HepG2 (cell line): ENCODE data around the gene POC1A. TPM values are rescaled to one million over a fixed set of nuclear protein-coding genes. Genes with fewer than 3 reads are reported as not detected.
"Not testable (repeated sequence)": the region's sequence is repeated elsewhere in the genome, so short reads cannot be mapped to it uniquely, and the experiment has no call there.

ENCODE experiments used
- CEBPG ChIP-seq: IDR thresholded peaks from 2 replicates; pipeline ENCODE4 v1.6.1; 2016
- FOXP1 ChIP-seq, 2 experiments: fragments of 450-650 bp in 1 of 2; IDR thresholded peaks; 2 replicates each; pipeline ENCODE4 v1.6.1; 2017 to 2018; ENCODE audit warnings: antibody characterized with exemption in 1 of 2
- GFI1 ChIP-seq: sonication (generic); formaldehyde crosslinking; IDR thresholded peaks from 2 replicates; pipeline ENCODE4 v1.5.0; 2020; ENCODE audit warnings: missing genetic modification reagents, mild to moderate bottlenecking, borderline replicate concordance
- HMGXB4 ChIP-seq, 2 experiments: sonication (generic) in 1 of 2; formaldehyde crosslinking in 1 of 2; IDR thresholded peaks; 2 replicates each; pipeline versions ENCODE4 v1.4.0 to v1.6.1; 2018 to 2020; ENCODE audit warnings: missing genetic modification reagents in 2 of 2, borderline replicate concordance in 1 of 2, low read depth in 1 of 2, mild to moderate bottlenecking in 1 of 2, missing biosample characterization in 1 of 2
- HNF1B ChIP-seq: sonication (generic); formaldehyde crosslinking; IDR thresholded peaks from 2 replicates; pipeline ENCODE4 v1.5.1; 2020; ENCODE audit warnings: mild to moderate bottlenecking, moderate library complexity, missing genetic modification reagents
- PATZ1 ChIP-seq: sonication (generic); formaldehyde crosslinking; IDR thresholded peaks from 2 replicates; pipeline ENCODE4 v1.4.0; 2020; ENCODE audit warnings: missing genetic modification reagents
- PAXIP1 ChIP-seq: sonication (generic); formaldehyde crosslinking; conservative IDR thresholded peaks from 2 replicates; pipeline ENCODE4 v1.4.0; 2020; ENCODE audit warnings: mild to moderate bottlenecking, missing genetic modification reagents, moderate library complexity
- RCOR2 ChIP-seq: IDR thresholded peaks from 2 replicates; pipeline ENCODE4 v1.6.1; 2016; ENCODE audit warnings: missing biosample characterization, missing genetic modification reagents
- TFE3 ChIP-seq: IDR thresholded peaks from 2 replicates; pipeline ENCODE4 v1.6.1; 2016
- ZMYM3 ChIP-seq: sonication (generic); formaldehyde crosslinking; IDR thresholded peaks from 2 replicates; pipeline ENCODE4 v1.5.1; 2020; ENCODE audit warnings: mild to moderate bottlenecking, missing genetic modification reagents
- ZNF710 ChIP-seq: sonication (generic); formaldehyde crosslinking; IDR thresholded peaks from 2 replicates; pipeline ENCODE4 v1.5.0; 2020; ENCODE audit warnings: mild to moderate bottlenecking, missing genetic modification reagents, borderline replicate concordance
- ZSCAN30 ChIP-seq: sonication (generic); formaldehyde crosslinking; IDR thresholded peaks from 2 replicates; pipeline ENCODE4 v1.5.0; 2020; ENCODE audit warnings: mild to moderate bottlenecking, missing genetic modification reagents
- polyA plus RNA-seq, 8 experiments: library from polyadenylated mRNA; depleted of rRNA in 3 of 8; stranded (reverse) in 7 of 8; unstranded in 1 of 8; fragments of >200 nt; fragmentation: Illumina TruSeq in 4 of 8; extraction: Trizol in 4 of 8; gene quantifications; 2 replicates each; pipeline versions ENCODE4 v1.2.1 to v1.2.3, GENCODE V29; 2011 to 2016; ENCODE audit warnings: low read depth in 4 of 8, missing spikeins in 1 of 8, mixed read lengths in 1 of 8; ENCODE audit not compliant: insufficient read depth in 1 of 8
- total RNA-seq, 5 experiments: library from RNA; depleted of rRNA; stranded (reverse); fragments of >200 nt; fragmentation: Illumina TruSeq; extraction: Trizol; gene quantifications; 2 replicates each; pipeline ENCODE4 v1.2.3, GENCODE V29; 2016; ENCODE audit warnings: low read depth in 1 of 5

Gene POC1A
- total and polyA plus RNA-seq, 2 of the 13 experiments (the other 11 are each of a cell fraction or from before 2014, with no cell fraction given), result 14.6 to 20.0 TPM

- 0 out of 4 replicates have a peak, but pooled peaks of 1 of the 2 experiments have one; percentile 30 for TF ChIP-seq HMGXB4 (CRISPR knock-in tag; IDR thresholded peaks at IDR 0.05; ENCODE audit: borderline replicate concordance in 1 of 2, low read depth in 1 of 2)
- TF ChIP-seq HNF1B (CRISPR knock-in tag), result peak; percentile 41; the same call in 1 of the 2 replicates
- TF ChIP-seq ZNF710, result 0 out of 2 replicates have a peak, but pooled peaks have one; percentile 34
- TF ChIP-seq CEBPG (CRISPR knock-in tag), result peak; percentile 50
- peak; percentile 94 for TF ChIP-seq GFI1 (CRISPR knock-in tag)
- TF ChIP-seq ZMYM3 (CRISPR knock-in tag), result peak; percentile 65
- peak; percentile 72; the same call in 1 of the 2 replicates for TF ChIP-seq RCOR2 (CRISPR knock-in tag)
- TF ChIP-seq PAXIP1, result peak; percentile 63; the same call in 1 of the 2 replicates
- not testable (repeated sequence) for TF ChIP-seq FOXP1 (IDR thresholded peaks at IDR 0.05)
- TF ChIP-seq FOXP1 (CRISPR knock-in tag; IDR thresholded peaks at IDR 0.05), result 0 out of 2 replicates have a peak, but pooled peaks have one; percentile 20
- TF ChIP-seq PATZ1 (CRISPR knock-in tag), result 0 out of 2 replicates have a peak, but pooled peaks have one; percentile 15
- 0 out of 2 replicates have a peak, but pooled peaks have one; percentile 13 for TF ChIP-seq TFE3 (CRISPR knock-in tag)
- peak; percentile 79; the same call in 1 of the 2 replicates for TF ChIP-seq ZSCAN30
Measured at GRCh38 chr3:52033748-52034147, 120.5 kb downstream of the POC1A start (continued).
